ENCODE results near the gene CENATAC. TPM values are rescaled to one million over a fixed set of nuclear protein-coding genes. Genes with fewer than 3 reads are reported as not detected.
"Not testable (repeated sequence)": the region's sequence is repeated elsewhere in the genome, so short reads cannot be mapped to it uniquely, and the experiment has no call there.

Gene CENATAC
- total RNA-seq, 1 donor from 2014 or later = 8.5 TPM

DNA sequence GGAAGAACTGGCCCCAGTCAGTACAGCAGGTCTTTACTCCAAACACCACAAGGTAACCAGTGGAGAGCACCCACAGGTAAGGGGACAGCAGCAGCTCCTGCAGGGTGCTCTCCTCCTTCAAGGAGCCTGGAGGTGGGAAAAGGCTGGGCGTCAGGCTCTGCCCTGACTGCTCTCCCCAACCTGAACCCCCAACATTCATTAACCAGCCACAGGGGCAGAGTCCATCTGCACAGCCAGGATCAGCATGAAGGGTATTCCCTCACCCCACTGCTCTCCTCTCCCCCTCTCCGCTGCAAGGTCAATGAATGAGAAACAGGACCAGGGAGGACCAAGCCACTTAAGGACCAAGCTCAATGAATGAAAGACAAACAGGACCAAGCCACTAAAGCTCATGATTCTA, 29.0 kb downstream of the CENATAC start:
- no peak for DNase-seq (ENCODE audit: low read depth in 2 of 2)

DNA sequence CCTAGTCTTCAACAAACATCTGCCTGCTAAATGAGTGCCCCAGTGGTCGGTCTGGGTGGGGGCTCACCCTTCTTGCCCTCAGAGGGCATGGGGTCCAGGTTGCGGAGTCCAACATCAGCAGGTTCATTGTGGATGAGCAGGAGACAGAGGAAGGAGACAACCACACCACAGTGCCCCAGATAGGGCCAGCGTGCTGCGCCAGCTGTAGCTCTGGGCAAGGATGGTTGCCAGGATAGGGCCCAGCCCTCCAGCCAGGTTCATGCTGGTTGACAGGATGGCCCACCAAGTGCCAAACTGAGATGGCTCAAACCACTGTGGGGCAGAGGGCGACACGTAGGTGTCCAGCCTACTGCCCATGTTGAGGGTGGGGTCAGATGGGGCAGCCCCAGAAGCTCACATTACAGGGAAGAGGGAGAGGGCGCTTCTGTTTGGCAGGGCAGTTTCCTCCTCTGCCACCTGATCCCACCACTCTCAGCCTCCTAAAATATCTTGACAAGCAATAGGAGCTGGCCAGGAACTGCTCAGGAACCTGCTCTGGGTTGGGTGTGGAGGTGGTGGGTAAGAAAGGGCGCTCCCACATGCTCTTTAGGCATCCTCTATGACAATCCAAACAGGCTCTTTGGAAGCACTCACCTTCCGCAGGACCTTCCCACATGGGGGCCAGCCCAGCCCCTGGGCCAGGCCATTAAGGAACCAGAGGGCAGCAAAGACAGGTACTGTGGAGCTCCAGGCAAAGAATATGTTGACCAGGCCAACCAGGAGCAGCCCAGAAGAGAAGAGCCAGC, 29.8 kb downstream of the CENATAC start:
- no peak for DNase-seq (ENCODE audit: low read depth in 2 of 2)

DNA sequence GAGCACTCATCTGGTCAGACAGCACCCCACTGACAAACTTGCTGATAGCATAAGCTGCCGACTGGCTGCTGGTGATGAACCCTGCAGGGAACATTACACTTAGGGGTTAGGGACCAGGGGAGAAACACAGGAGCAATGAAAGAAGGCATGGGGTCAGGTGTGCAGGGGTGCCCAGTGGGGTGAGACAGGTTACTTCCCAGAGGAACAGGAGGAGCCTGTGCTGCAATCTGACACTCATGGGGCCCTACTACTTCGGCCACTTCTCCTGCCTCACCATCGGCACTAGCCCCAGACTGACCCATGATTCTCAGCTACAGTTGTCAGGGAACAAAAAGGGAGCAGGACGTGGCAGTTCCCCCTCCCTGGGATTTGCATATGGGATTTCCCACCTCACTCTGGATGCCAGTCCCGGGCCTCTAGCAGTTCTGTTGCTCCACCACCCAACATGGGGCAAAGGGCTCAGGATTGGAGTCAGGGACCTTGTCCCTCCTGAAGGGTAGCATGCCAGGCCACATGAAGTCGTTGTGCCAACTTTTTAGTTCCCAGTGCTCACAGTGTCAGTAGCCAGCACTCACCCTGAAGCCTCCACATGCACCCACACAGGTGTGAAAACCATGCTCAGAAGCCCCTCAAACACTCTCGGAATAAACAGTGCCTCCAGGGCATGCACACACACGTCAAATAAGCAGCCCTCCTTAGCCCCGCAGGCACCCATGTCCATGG, 30.6 kb downstream of the CENATAC start:
- no peak for DNase-seq (ENCODE audit: low read depth in 2 of 2)

DNA sequence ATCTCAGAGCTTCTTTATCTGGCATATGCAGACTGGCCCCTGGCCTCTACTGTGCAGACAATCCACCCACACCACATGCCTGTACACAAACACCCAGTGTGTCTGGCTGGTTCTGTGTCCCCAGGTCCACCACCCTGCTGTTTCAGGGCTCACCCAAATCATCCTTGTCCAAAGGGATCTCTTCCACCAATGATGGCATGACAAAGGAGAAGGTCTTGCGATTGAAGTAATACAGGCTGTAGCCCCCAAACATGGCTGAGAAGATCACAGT, 31.1 kb downstream of the CENATAC start:
- DNase-seq (ENCODE audit: low read depth in 2 of 2) = no peak

DNA sequence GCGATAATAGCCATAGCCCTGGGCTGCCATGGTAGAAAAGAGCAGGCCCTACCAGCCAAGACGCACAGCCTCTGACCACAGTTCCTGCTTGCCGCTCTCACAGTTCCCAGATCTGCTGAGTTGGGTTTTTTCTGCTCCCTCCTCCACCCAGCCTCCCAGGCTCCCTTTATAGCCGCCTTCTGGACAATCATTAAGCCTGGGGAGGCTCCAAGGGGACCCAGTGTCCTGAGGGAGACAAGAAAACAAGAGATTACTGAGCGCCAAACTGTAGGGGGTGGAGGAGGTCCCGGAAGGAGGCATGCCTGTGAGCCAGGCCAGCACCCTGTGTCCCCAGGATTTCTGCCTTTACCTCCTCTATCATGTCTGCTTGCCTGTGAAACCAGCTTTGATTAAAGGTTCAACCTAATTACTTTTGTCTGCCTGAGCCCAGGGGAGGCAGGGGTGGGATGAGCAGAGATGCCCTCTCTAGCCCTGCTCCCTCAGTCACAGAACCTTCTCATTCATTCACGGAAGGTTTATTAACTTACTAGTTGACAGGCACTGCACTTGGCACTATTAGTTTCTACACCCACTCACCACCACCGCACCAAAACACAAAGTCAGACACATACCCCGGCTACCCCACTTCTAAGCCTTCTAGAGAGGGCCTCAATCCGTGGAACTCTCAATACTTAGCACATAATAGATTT, 31.5 kb downstream of the CENATAC start:
- no peak for DNase-seq (ENCODE audit: low read depth in 2 of 2)

DNA sequence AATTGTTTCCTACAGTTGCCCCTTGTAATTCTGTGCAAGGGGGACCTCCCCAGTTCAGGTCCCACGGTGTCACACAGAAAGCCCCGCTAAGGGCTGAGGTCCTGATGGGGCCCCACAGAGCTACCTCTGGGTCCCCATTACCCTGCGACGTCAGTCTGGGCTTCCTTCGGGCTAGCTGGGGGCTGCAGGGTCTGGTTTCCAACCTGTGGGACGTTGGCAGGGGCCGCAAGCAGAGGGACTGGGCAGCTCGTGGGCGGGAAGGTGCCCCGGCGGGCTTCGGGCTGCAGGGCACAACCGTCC, 32.0 kb downstream of the CENATAC start:
- no peak for DNase-seq (ENCODE audit: low read depth in 2 of 2)

DNA sequence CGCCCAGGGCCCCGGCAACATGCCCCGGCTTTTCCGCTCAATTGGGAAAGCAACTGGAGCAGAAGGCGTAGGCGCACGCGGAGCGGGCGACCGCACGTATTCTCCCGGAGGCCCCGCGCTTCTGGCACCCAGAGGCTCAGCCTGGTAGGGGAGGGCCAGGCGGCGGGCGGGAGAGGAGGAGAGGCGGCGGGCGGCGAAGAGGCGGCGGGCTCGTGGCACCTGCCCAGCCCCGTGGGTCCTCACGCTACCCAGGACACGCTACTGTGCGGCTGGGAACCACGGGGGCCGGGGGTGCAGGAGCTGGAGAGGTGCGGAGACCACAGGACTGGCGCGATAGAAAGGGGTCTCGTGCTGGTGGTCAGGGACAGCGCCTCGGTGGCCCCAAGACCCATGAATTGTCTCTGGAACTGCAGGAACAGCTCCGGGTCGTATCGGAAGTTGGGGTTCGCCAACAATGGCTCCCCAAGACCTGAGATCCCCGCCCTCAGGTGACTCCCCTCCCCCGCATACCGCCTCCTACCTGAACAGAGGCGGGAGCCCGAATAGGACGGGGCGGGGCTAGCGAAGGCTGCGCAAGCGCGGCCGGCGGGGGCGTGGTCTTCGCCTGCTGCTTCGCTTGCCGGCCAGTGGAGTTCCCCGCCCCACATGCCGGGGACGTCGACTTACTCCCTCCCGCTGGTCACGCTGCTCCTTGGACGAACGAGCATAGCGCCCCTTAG, 32.5 kb downstream of the CENATAC start, which contains the start of gene SLC37A4:
TSS of gene SLC37A4 (minus strand) at position 549 of the 719 bp plus-strand sequence.
- peak; percentile 98 to 99 for DNase-seq (ENCODE audit: low read depth in 2 of 2)

DNA sequence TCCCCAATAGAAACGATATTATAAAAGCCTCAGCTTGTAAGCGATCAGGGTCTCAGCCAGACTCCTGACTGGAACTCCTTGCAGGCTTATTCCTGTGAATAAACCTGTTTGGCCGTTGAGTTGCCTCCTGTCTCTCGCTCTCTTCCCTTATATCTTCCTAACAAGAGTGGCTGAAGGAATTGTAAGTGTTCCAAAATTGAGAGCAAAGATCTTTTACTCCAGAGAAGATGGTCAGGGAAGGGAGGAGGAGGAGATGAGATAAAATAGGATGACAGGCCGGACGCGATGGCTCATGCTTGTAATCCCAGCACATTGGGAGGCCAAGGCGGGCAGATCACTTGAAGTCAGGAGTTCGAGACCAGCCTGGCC, 34.0 kb downstream of the CENATAC start:
- DNase-seq (ENCODE audit: low read depth in 2 of 2) = no peak

DNA sequence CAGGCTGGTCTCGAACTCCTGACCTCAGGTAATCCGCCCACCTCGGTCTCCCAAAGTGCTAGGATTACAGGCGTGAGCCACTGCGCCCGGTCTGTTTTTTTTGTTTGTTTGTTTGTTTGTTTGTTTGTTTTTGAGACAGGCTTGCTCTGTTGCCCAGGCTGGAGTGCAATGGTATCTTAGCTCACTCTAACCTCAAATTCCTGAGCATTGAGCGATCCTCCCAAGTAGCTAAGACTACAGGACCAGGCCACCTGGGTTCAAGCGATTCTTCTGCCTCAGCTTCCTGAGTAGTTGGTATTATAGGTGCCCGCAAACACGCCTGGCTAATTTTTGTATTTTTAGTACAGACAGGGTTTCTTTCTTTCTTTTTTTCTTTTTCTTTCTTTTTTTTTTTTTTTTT, 35.5 kb downstream of the CENATAC start:
- DNase-seq (ENCODE audit: low read depth in 2 of 2) = not testable (repeated sequence)

DNA sequence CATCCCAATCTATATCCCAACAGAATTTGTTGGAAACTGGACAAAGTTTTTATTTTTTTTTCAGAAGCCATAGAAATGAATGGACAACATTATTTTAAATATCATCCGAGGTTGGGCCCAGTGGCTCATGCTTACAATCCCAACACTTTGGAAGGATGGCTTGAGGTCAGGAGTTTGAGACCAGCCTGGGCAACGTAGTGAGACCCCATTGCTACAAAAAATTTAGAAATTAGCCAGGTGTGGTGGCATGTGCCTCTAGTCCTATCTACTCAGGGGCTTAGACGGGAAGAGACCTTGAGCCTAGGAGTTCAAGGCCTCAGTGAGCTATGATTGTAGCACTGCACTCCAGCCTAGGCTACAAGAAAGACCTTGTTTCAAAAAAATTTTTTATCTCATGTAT, 36.9 kb downstream of the CENATAC start:
- DNase-seq (ENCODE audit: low read depth in 2 of 2) = no peak

DNA sequence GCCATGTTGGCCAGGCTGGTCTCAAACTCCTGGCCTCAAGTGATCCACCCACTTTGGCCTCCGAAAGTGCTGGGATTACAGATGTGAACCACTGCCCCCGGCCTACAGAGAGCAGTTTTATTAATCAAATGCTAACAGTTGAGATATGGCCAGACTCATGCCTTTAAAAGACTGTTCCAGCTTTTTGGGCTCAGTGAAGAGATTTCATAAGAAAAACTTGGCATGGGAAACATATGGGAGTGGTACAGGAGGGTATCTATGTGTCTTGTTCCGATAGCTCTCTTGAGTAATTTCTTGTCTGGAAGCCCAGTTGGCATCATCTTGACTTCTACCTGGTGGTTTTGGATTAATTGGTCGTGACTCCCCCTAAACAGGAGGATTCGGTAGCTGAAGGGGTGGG, 40.9 kb downstream of the CENATAC start:
- no peak for DNase-seq (ENCODE audit: low read depth in 2 of 2)

DNA sequence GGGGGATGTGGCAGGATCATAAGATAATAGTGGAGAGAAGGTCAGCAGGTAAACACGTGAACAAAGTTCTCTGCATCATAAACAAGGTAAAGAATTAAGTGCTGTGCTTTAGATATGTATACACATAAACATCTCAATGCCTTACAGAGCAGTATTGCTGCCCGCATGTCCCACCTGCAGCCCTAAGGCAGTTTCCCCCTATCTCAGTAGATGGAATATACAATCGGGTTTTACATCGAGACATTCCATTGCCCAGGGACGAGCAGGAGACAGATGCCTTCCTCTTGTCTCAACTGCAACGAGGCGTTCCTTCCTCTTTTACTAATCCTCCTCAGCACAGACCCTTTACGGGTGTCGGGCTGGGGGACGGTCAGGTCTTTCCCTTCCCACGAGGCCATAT, 41.5 kb downstream of the CENATAC start:
- not testable (repeated sequence) for DNase-seq (ENCODE audit: low read depth in 2 of 2)

DNA sequence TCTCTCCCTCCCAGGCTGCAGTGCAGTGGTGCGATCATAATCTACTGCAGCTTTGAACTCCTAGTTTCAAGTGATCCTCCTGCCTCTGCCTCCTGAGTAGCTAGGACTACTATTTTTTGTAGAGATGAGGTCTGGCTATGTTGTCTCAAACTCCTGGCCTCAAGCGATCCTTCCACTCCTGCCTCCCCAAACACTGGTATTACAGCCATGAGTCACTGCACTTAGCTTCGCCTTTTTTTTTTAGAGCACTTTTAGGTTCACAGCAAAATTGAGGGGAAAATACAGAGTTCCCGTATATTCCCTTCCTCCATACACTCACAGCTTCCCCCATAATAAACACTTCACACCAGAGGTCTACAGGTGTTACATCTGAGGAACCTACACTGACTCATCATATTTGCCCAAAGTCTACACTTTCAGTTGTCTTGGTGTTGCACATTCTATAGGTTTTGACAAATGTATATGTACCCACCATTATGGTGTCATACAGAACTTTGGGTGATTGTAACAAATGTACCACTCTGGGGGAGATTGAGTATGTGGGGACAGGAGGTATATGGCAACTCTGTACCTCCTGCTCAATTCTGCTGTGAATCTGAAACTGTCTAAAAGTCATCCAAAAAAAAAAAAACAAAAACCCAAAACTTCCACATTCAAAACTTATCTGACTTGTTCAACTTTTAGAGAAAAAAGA, 44.0 kb downstream of the CENATAC start:
- no peak for DNase-seq (ENCODE audit: low read depth in 2 of 2)

DNA sequence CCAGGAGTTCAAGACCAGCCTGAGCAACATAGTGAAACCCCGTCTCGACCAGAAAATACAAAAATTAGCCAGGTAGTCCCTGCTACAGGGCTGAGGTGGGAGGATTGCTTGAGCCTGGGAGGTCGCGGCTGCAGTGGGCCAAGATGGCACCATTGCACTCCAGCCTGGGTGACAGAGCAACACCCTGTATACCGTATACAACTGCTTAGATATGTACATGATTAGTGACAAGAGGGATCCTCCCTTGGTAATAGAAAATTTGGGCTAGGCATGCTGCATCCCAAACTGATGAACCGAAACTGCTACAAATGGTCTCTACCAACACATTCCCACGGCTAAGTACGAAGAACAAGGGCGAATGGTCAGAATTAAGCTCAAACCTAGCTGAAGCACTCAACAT, 45.0 kb downstream of the CENATAC start:
- DNase-seq (ENCODE audit: low read depth in 2 of 2) = no peak

DNA sequence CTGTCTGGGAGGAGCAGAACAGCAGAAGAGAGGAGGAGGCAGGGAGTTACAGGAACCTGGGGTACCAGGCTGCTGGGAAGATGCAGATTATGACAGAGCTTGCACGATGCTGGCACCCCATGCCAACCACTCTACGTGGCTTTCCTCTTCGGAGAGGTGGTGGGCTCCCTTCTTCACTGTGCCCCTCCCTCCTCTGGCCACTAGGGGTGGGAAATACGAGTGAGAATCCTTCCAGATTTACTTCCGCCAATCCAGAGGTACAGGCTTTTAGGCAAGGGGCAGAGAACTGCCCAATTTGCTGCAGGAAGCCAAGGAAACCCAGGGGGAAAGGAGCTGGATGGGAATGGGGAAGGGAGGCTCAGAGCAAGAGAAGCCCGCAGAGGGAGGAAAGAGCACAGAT, 46.8 kb downstream of the CENATAC start:
- DNase-seq (ENCODE audit: low read depth in 2 of 2) = no peak

DNA sequence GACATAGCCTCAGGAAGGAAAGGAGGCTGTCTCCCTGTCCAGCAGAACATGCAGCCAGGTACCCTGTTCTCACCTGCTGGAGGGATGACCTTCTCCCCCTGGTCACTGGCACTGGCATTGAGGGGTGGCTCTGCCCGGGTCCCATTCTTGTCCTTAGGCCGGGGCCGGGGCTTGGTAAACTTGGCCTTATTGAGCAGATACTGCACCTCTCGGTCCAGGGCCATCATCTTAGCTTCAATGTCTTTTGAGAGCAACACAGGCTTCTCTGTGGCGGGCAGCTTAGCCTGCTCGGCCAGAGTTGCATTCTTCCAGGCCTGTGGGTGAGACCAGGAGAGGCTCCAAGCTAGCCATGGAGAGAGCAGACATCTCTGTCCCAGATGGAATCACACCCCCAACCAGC, 48.6 kb downstream of the CENATAC start:
- DNase-seq (ENCODE audit: low read depth in 2 of 2) = no peak

DNA sequence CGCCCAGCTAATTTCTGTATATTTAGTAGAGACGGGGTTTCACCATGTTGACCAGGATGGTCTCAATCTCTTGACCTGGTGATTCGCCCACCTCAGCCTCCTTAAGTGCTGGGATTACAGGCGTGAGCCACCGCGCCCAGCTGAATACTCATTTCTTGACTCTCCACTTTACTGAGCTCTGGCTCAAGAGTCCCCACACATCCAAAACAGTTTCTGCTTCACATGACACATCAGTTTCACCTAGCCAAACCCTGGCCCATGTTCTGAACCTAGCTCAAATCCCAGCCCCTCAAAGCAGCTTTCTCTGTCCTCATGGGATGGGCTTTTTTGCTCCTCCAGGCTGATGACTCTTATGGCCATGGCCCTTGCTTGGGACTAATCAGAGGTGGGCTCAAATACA, 49.3 kb downstream of the CENATAC start:
- no peak for DNase-seq (ENCODE audit: low read depth in 2 of 2)

DNA sequence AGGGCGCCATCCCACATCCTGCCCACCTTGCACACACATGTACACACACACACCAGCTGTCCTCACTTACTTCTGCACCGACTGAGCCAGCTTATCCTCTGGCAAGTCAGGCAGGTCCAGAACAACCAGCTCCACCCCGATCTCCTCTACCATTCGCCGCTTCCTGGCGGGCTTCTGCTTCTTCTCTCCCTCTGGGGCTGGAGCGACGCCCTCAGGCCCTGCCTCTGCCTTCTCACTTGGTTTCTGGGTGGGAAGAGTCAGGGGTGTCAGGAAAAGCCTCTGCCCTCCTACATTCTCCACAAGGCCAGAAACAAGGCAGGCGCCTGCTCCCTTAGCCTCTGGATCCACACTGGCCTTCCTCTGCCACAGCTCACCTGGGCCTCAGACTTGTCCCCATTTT, 50.7 kb downstream of the CENATAC start:
- no peak for DNase-seq (ENCODE audit: low read depth in 2 of 2)

DNA sequence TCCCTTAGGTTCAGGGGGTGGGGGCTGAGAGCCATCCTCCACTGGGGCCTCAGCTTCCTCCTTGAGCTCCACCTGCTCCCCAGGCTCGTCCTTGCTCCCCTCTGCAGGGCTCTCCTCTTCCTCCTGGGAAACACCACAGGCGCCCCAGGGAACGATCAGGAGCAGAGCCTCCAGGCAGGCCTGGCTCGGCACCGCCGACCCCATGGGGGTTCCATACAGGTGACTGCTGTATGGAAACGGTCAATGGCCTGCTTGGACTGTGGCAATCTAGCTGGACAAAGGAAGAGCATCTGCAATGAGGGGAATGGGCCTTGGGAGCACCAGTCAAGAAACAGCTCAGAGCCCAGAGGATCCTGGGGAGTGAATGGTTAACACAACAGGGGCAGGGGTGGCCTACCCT, 51.1 kb downstream of the CENATAC start:
- no peak for DNase-seq (ENCODE audit: low read depth in 2 of 2)

DNA sequence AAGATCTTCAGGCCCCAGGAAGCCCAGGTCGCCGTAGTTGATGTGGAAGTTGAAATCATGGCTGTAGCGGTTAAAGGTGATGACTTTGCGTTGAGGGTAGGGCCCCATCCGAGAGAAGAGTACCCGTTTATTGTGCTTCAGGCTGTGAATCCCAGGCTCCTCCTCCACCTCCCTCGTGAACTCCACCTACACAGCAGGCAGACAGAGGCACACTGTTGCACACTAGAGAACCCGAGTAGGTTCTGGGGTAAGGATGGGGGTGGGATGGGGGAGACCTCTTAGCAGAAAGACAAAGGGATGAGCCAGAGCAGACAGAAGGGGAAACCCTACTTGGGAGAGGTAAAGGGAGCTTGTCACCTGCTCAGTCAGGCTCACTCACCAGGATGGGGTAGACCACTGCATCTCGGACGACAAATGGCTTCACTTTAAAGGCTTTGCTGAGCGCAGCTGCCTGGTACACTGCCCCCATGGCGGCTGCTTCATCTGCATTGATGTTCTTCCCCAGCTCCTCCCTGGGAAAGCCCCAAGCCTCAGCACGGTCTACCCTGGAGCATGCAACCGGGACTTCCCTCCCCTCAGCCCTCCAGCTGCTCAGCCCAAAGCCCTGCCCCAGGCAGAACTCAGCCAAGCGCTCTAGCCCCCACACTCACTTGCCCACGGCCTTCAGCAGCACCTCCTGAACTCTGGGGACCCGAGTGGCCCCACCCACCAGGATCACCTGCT, 53.7 kb downstream of the CENATAC start:
- no peak for DNase-seq (ENCODE audit: low read depth in 2 of 2)

DNA sequence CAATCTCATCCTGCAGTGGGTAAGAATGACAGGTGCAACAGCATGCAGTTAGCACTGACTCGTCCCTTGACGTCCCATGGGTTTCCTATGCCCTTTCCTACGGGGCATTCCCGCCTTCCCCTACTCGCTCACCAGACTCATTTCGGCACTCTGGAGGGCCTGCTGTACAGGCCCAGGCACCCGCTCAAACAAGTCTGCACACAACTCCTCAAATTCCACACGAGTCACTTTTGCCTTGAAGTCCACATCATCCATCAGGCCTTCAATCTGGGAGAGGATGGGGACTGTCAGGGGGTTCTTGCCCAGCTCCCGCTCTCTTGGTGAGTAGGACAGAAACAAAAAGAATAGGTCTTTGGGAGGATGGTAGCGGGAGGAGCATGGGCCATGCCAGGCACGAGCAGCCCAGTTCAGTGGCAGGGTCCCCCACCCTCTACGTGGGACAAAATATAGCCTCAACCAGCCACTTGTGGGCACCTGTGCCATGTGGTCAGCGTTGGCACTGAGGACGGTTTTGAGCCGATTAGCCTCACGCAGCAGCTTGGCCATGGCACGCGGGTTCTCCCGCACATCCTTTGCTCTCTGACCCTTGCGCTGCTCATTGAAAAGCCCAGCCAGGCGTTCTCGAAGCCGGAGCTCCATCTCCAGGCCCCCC, 54.4 kb downstream of the CENATAC start:
- no peak for DNase-seq (ENCODE audit: low read depth in 2 of 2)

Measured in lung microvascular endothelial cell (primary cell).